ENCODE results near the gene OR51D1.

OR51D1 gene

DNA sequence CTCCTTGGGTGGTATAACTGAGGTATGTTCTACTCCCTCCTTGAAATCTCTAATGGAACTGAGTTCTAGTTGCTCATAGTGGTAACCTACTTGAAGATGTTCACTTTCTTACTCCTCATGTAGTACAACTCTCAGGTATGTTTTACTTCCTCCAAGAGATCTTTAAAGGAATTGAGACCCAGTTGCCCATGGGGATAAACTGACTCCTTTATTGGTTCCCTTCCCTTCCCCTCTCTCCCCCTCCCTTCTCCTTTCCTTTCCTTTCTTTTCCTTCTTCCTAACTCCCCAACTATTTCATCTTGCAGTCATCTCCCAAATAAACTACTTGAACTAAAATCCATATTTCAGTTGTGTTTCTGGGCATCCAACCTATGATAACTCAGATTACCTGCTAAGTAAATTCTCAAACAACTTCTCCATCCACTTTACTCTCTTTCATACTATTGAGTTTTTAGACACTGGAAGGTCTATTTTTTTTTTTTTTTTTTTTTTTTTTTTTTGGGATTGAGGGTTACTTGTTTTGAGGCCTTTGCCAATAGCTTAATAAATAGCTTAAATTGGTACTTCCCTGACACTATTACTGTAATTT lies 21.3 kb upstream of the OR51D1 start:
- no peaks in the 10 kb centered on the region for H3K9me3 ChIP-seq (ENCODE audit: control insufficient read depth in 1 of 2, low read length in 2 of 2)
- H3K9ac ChIP-seq (ENCODE audit: low read depth in 1 of 2, low read length in 2 of 2) = no peak overlapping the region
- no peaks in the 10 kb centered on the region for H3K36me3 ChIP-seq (ENCODE audit: control insufficient read depth in 1 of 2, insufficient read depth in 2 of 2, low read length in 2 of 2)
- no peak overlapping the region for H3K4me3 ChIP-seq (ENCODE audit: low read depth in 1 of 2, low read length in 2 of 2)
- no peaks in the 10 kb centered on the region for H3K27me3 ChIP-seq (ENCODE audit: control insufficient read depth in 1 of 2, insufficient read depth in 2 of 2, low read length in 2 of 2)
- no peak overlapping the region for H3K27ac ChIP-seq (ENCODE audit: low read depth, low read length)
- peaks cover 0 to 5% of the 10 kb centered on the region in 2 donors for H3K4me1 ChIP-seq (ENCODE audit: control insufficient read depth in 1 of 2, insufficient read depth in 2 of 2, low read length in 2 of 2)

DNA sequence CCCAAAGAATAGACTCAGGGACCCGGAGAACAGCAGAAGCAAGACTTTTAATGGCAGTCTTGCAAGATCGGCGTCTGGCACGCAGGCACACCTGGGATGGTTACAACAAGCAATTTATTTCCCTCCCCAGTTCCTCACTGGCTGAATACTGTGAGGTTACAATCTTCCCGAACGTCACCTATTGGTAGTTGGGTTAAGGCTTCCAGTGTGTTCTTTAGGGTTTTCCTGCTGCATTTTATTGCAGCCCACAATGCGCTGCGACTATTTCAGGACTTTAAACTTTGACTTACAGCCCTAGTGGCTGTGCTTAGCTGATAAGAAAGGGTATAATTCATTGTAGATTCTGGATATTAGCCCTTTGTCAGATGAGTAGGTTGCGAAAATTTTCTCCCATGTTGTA lies 17.8 kb upstream of the OR51D1 start:
- H3K4me3 ChIP-seq (ENCODE audit: low read depth in 1 of 2, low read length in 2 of 2) = no peak overlapping the region

DNA sequence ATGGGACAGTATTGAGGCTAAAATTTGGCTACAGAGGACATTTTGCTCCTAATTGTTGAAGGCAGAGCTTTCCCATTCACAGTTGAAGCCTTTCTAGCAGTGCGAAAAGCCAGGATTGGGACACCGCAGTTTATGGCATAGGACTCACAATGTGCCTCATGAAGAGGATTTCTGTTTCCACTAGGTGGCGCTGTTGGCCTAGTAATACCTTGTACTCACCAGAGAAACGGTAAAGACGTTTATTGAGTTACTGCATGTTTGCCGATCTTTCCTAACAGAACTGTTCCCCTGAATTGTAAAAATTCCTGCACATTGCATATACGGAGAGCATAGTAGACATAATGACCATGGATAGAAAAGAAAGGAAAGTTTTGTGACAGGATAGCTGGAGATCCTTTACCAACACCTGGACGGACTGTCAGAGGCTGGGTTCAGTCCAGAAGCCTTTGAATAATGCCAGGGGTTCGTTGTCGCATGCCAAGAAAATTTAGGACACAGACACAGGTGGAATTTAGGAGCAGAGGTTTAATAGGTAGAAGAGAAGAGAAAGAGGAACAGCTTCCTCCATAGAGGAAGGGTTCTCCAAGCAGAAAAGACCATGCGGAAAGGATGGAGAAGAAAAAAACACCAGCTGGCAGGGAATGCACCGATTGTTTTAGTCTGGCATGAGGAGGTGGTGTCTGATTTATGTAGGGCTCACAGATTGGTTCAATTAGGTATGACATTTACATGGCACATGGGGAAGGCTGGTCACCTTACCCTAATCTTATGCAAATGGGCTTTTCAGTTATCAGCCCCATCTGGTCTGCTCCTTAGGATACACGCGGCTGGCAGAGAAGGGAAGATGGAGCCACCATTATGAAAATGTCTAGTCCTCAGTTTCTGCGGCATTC lies 10.8 kb upstream of the OR51D1 start:
- Histone ChIP-seq H3K9ac (ENCODE audit: low read depth in 1 of 2, low read length in 2 of 2) (no peak overlapping the region), H3K4me3 (ENCODE audit: low read depth in 1 of 2, low read length in 2 of 2) (no peak overlapping the region), H3K27me3 (ENCODE audit: control insufficient read depth in 1 of 2, insufficient read depth in 2 of 2, low read length in 2 of 2) (peaks cover 0 to 5% of the 10 kb centered on the region in 2 donors), H3K36me3 (ENCODE audit: control insufficient read depth in 1 of 2, insufficient read depth in 2 of 2, low read length in 2 of 2) (no peaks in the 10 kb centered on the region), H3K9me3 (ENCODE audit: control insufficient read depth in 1 of 2, low read length in 2 of 2) (peaks cover 8 to 13% of the 10 kb centered on the region in 2 donors), H3K4me1 (ENCODE audit: control insufficient read depth in 1 of 2, insufficient read depth in 2 of 2, low read length in 2 of 2) (no peaks in the 10 kb centered on the region), H3K27ac (ENCODE audit: low read depth, low read length) (no peak overlapping the region)

More for the DNA sequence above, 17.8 kb upstream of the OR51D1 start:
- H3K9me3 ChIP-seq (ENCODE audit: control insufficient read depth in 1 of 2, low read length in 2 of 2) = no peaks in the 10 kb centered on the region
- no peak overlapping the region for H3K9ac ChIP-seq (ENCODE audit: low read depth in 1 of 2, low read length in 2 of 2)
- H3K4me1 ChIP-seq (ENCODE audit: control insufficient read depth in 1 of 2, insufficient read depth in 2 of 2, low read length in 2 of 2) = peaks cover 0 to 5% of the 10 kb centered on the region in 2 donors
- H3K36me3 ChIP-seq (ENCODE audit: control insufficient read depth in 1 of 2, insufficient read depth in 2 of 2, low read length in 2 of 2) = no peaks in the 10 kb centered on the region
- no peaks in the 10 kb centered on the region for H3K27me3 ChIP-seq (ENCODE audit: control insufficient read depth in 1 of 2, insufficient read depth in 2 of 2, low read length in 2 of 2)
- no peak overlapping the region for H3K27ac ChIP-seq (ENCODE audit: low read depth, low read length)

DNA sequence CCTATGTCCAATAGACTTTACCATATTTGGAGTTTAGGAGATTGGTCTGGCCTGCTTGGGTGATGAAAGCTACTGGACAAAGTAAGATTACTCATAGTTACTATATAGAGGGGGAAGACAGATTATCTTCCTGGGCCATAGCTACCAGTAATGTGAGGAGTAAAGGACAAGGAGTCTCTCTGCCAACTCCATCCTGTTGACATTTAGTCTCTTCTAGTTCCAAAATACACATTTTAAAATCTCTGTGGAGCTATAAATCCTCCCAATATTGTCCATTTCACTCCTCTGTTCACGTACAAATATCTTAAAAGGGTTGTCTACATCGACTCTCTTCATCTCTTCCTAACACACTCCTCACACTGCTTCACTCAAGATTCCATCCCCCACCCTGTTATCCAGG lies 1.1 kb upstream of the OR51D1 start:
- Histone ChIP-seq H3K27me3 (ENCODE audit: control insufficient read depth in 1 of 2, insufficient read depth in 2 of 2, low read length in 2 of 2) (peaks cover 4 to 5% of the 10 kb centered on the region in 2 donors), H3K36me3 (ENCODE audit: control insufficient read depth in 1 of 2, insufficient read depth in 2 of 2, low read length in 2 of 2) (no peaks in the 10 kb centered on the region), H3K9ac (ENCODE audit: low read depth in 1 of 2, low read length in 2 of 2) (no peak overlapping the region), H3K4me1 (ENCODE audit: control insufficient read depth in 1 of 2, insufficient read depth in 2 of 2, low read length in 2 of 2) (no peaks in the 10 kb centered on the region), H3K4me3 (ENCODE audit: low read depth in 1 of 2, low read length in 2 of 2) (no peak overlapping the region), H3K9me3 (ENCODE audit: control insufficient read depth in 1 of 2, low read length in 2 of 2) (no peaks in the 10 kb centered on the region), H3K27ac (ENCODE audit: low read depth, low read length) (no peak overlapping the region)

DNA sequence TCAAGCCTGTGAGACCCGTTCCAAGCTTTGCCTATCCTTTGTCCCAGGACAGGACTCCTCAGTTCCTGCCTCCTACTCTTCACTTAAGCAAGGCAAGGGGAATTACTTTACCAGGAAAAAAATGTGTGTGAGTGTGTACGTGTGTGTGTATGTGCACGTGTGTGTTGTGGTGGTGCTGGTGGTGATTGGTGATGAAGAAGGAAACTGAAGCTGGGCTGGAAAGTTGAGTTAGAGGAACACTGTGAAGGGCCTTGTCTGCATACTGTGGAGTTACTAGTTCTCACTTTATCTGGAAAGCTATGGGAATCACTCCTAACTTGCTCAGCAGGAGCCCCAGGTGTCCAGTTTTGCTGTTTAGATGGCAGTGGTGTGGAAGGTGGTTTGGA lies 378 bp downstream of the OR51D1 start:
- no peaks in the 10 kb centered on the region for H3K36me3 ChIP-seq (ENCODE audit: control insufficient read depth in 1 of 2, insufficient read depth in 2 of 2, low read length in 2 of 2)
- no peak overlapping the region for H3K9ac ChIP-seq (ENCODE audit: low read depth in 1 of 2, low read length in 2 of 2)
- H3K9me3 ChIP-seq (ENCODE audit: control insufficient read depth in 1 of 2, low read length in 2 of 2) = no peaks in the 10 kb centered on the region
- no peak overlapping the region for H3K27ac ChIP-seq (ENCODE audit: low read depth, low read length)
- H3K4me3 ChIP-seq (ENCODE audit: low read depth in 1 of 2, low read length in 2 of 2) = no peak overlapping the region
- peaks cover 4 to 9% of the 10 kb centered on the region in 2 donors for H3K27me3 ChIP-seq (ENCODE audit: control insufficient read depth in 1 of 2, insufficient read depth in 2 of 2, low read length in 2 of 2)
- no peaks in the 10 kb centered on the region for H3K4me1 ChIP-seq (ENCODE audit: control insufficient read depth in 1 of 2, insufficient read depth in 2 of 2, low read length in 2 of 2)

DNA sequence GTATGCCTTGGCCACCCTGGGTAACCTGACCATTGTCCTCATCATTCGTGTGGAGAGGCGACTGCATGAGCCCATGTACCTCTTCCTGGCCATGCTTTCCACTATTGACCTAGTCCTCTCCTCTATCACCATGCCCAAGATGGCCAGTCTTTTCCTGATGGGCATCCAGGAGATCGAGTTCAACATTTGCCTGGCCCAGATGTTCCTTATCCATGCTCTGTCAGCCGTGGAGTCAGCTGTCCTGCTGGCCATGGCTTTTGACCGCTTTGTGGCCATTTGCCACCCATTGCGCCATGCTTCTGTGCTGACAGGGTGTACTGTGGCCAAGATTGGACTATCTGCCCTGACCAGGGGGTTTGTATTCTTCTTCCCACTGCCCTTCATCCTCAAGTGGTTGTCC lies 2.7 kb downstream of the OR51D1 start:
- H3K36me3 ChIP-seq (ENCODE audit: control insufficient read depth in 1 of 2, insufficient read depth in 2 of 2, low read length in 2 of 2) = no peaks in the 10 kb centered on the region
- no peaks in the 10 kb centered on the region for H3K4me1 ChIP-seq (ENCODE audit: control insufficient read depth in 1 of 2, insufficient read depth in 2 of 2, low read length in 2 of 2)
- H3K4me3 ChIP-seq (ENCODE audit: low read depth in 1 of 2, low read length in 2 of 2) = no peak overlapping the region

DNA sequence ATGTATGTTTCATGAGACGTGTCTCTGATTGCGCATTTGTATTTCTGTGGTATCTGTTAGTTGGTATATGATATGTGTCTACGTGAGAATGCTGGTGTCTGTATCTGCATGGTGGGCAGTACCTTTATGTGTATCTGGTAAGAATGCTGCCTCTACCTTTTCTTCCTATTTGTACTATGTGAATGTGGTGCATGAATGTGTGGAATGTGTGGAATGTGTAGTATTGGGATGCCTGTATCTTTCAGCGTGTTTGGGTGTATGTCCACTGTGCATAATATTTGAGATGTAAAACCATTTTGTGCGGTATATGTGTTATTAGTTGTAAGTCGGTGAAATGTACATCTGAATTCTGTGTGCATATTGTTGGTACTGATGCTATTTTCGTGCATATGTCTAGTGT lies 4.2 kb downstream of the OR51D1 start:
- H3K36me3 ChIP-seq (ENCODE audit: control insufficient read depth in 1 of 2, insufficient read depth in 2 of 2, low read length in 2 of 2) = no peaks in the 10 kb centered on the region
- no peaks in the 10 kb centered on the region for H3K9me3 ChIP-seq (ENCODE audit: control insufficient read depth in 1 of 2, low read length in 2 of 2)
- H3K4me1 ChIP-seq (ENCODE audit: control insufficient read depth in 1 of 2, insufficient read depth in 2 of 2, low read length in 2 of 2) = no peaks in the 10 kb centered on the region
- no peak overlapping the region for H3K27ac ChIP-seq (ENCODE audit: low read depth, low read length)
- H3K9ac ChIP-seq (ENCODE audit: low read depth in 1 of 2, low read length in 2 of 2) = no peak overlapping the region
- peaks cover 9% of the 10 kb centered on the region in 2 donors for H3K27me3 ChIP-seq (ENCODE audit: control insufficient read depth in 1 of 2, insufficient read depth in 2 of 2, low read length in 2 of 2)
- H3K4me3 ChIP-seq (ENCODE audit: low read depth in 1 of 2, low read length in 2 of 2) = no peak overlapping the region

More for the DNA sequence above, 2.7 kb downstream of the OR51D1 start:
- H3K27me3 ChIP-seq (ENCODE audit: control insufficient read depth in 1 of 2, insufficient read depth in 2 of 2, low read length in 2 of 2) = peaks cover 9% of the 10 kb centered on the region in 2 donors
- H3K9me3 ChIP-seq (ENCODE audit: control insufficient read depth in 1 of 2, low read length in 2 of 2) = no peaks in the 10 kb centered on the region
- H3K9ac ChIP-seq (ENCODE audit: low read depth in 1 of 2, low read length in 2 of 2) = no peak overlapping the region
- no peak overlapping the region for H3K27ac ChIP-seq (ENCODE audit: low read depth, low read length)

DNA sequence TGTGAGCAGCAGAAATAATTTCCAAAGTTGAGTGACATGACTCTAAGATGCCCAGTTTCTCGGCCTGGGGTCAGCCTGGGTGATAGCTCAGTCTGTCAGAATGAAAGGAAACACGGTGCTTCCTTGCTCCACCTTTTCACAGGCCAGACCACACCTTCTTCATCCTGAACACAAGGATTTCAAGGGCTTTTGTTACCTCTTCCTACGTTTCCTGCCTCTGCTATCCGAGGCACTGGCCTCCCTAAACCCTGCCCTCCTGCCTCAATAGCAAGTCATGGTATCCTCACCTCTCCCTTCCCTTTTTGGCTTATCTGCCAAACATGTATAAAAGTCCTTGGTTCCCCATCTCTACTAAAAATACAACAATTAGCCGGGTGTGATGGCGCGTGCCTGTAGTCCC lies 4.8 kb downstream of the OR51D1 start:
- no peak overlapping the region for H3K9ac ChIP-seq (ENCODE audit: low read depth in 1 of 2, low read length in 2 of 2)
- H3K4me1 ChIP-seq (ENCODE audit: control insufficient read depth in 1 of 2, insufficient read depth in 2 of 2, low read length in 2 of 2) = no peaks in the 10 kb centered on the region
- H3K27ac ChIP-seq (ENCODE audit: low read depth, low read length) = no peak overlapping the region
- H3K9me3 ChIP-seq (ENCODE audit: control insufficient read depth in 1 of 2, low read length in 2 of 2) = no peaks in the 10 kb centered on the region
- H3K36me3 ChIP-seq (ENCODE audit: control insufficient read depth in 1 of 2, insufficient read depth in 2 of 2, low read length in 2 of 2) = no peaks in the 10 kb centered on the region
- peaks cover 6 to 9% of the 10 kb centered on the region in 2 donors for H3K27me3 ChIP-seq (ENCODE audit: control insufficient read depth in 1 of 2, insufficient read depth in 2 of 2, low read length in 2 of 2)
- no peak overlapping the region for H3K4me3 ChIP-seq (ENCODE audit: low read depth in 1 of 2, low read length in 2 of 2)

DNA sequence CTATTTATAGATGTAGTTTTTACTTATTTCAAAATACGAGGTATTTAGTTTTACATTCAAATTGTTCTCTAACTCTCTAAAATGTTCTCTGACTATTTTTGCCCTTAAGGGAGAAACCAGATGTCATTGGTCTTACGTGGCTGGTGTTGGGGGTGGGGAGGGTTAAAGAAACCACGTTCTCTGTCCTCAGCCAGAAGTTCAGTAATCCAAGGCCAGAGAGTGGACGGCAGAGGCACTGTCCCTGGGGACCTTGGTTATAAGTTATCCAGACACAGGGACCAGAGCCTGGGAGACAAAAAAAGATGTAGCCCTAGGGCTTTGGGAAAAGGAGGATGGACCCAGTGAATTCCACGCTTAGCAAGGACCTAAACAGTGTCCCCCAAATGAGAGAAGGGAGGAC lies 5.8 kb downstream of the OR51D1 start:
- H3K4me1 ChIP-seq (ENCODE audit: control insufficient read depth in 1 of 2, insufficient read depth in 2 of 2, low read length in 2 of 2) = no peaks in the 10 kb centered on the region
- peaks cover 4 to 9% of the 10 kb centered on the region in 2 donors for H3K27me3 ChIP-seq (ENCODE audit: control insufficient read depth in 1 of 2, insufficient read depth in 2 of 2, low read length in 2 of 2)
- H3K4me3 ChIP-seq (ENCODE audit: low read depth in 1 of 2, low read length in 2 of 2) = no peak overlapping the region
- H3K9me3 ChIP-seq (ENCODE audit: control insufficient read depth in 1 of 2, low read length in 2 of 2) = no peaks in the 10 kb centered on the region
- no peak overlapping the region for H3K27ac ChIP-seq (ENCODE audit: low read depth, low read length)
- H3K36me3 ChIP-seq (ENCODE audit: control insufficient read depth in 1 of 2, insufficient read depth in 2 of 2, low read length in 2 of 2) = no peaks in the 10 kb centered on the region
- no peak overlapping the region for H3K9ac ChIP-seq (ENCODE audit: low read depth in 1 of 2, low read length in 2 of 2)

DNA sequence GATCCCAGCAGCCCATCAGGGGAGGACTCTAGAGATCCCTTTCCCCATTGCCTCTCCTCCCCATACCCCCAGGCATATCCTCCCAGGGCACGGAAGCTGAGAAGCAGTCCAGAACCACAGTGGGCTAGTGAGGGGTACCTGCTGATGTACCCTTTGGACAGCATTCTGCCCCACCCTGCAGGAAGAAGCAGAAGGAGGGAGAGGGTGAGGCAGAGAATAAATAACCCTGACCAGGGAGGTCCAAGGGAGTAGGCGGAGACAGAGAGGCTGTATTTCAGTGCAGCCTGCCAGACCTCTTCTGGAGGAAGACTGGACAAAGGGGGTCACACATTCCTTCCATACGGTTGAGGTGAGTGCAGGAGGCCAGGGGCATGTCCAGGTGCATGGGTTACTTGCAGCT lies 6.4 kb downstream of the OR51D1 start, which contains the start of gene OR51E1:
Gene OR51E1 (plus strand): TSS at position 301 of the 400 bp plus-strand sequence. CDS start 8,545 bp downstream, outside the sequence.
- Histone ChIP-seq H3K36me3 (ENCODE audit: control insufficient read depth in 1 of 2, insufficient read depth in 2 of 2, low read length in 2 of 2) (no peaks in the 10 kb centered on the region), H3K9me3 (ENCODE audit: control insufficient read depth in 1 of 2, low read length in 2 of 2) (no peaks in the 10 kb centered on the region), H3K4me3 (ENCODE audit: low read depth in 1 of 2, low read length in 2 of 2) (no peak within 1 kb of the TSS), H3K27ac (ENCODE audit: low read depth, low read length) (no peak within 1 kb of the TSS), H3K27me3 (ENCODE audit: control insufficient read depth in 1 of 2, insufficient read depth in 2 of 2, low read length in 2 of 2) (peaks cover 4 to 9% of the 10 kb centered on the region in 2 donors), H3K4me1 (ENCODE audit: control insufficient read depth in 1 of 2, insufficient read depth in 2 of 2, low read length in 2 of 2) (no peaks in the 10 kb centered on the region), H3K9ac (ENCODE audit: low read depth in 1 of 2, low read length in 2 of 2) (no peak within 1 kb of the TSS)
